Activated CD8-positive, alpha-beta memory T cell treated with anti-CD3 and anti-CD28 coated beads, Interleukin-2, amount 50 U/mL, for 24 hours (primary cell): ENCODE measurements around the gene VPS4A.
A peak's percentile ranks its signal among the peaks of the same experiment; 100 is the strongest.
"Not testable (repeated sequence)": the region's sequence is repeated elsewhere in the genome, so short reads cannot be mapped to it uniquely, and the experiment has no call there.

Experiments used
- DNase-seq: peaks from one replicate; pipeline ENCODE4 v3.0.0-alpha.2; 2020; ENCODE audit errors: extremely low read depth

The VPS4A gene

DNA sequence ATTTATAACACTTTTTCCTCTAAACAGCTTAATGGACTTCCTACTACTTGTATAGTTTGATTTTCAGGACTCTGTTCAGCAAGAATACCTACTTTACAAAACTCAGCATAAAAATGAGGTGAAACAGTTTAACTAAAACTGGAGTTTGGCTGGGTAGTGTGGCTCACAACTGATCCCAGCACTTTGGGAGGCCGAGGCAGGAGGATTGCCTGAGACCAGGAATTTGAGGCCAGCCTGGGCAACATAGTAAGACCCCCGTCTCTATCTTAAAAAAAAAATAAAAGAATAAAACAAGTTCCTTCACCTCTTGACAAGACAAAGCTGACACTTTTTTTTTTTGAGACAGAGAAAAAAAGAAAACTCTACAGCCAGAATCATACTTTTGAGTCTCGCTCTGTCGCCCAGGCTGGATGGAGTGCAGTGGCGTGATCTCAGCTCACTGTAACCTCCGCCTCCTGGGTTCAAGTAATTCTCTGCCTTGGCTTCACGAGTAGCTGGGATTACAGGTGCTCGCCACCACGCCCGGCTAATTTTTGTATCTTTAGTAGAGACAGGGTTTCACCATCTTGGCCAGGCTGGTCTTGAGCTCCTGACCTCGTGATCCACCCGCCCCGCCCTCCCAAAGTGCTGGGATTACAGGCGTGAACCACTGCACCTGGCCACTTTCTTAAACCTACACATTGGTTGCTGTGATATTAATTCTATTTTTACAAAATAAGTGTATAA is 16.6 kb downstream of the VPS4A start:
- no peak for DNase-seq

DNA sequence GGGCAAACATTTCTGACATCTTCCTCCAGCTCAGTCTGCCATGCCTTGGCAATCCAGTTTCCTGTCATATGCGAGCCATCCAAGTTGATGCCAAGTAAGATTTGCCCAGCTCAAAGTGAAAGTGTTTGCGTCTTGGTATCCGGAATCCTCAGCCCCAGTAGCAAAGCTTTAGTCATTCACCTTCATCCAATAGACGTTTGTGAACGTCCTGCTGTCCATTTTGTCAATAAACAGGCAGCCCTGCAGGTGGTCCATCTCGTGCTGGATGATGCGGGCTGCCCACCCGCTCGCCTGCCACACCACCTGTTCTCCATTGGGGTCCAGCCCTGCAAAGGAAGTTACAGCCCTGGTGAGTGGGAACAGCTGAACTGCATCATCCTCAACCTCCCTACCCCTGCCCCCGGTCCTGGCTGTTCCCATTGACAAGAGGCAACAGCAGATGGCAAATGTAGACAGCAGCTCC is 17.7 kb downstream of the VPS4A start:
- no peak for DNase-seq

DNA sequence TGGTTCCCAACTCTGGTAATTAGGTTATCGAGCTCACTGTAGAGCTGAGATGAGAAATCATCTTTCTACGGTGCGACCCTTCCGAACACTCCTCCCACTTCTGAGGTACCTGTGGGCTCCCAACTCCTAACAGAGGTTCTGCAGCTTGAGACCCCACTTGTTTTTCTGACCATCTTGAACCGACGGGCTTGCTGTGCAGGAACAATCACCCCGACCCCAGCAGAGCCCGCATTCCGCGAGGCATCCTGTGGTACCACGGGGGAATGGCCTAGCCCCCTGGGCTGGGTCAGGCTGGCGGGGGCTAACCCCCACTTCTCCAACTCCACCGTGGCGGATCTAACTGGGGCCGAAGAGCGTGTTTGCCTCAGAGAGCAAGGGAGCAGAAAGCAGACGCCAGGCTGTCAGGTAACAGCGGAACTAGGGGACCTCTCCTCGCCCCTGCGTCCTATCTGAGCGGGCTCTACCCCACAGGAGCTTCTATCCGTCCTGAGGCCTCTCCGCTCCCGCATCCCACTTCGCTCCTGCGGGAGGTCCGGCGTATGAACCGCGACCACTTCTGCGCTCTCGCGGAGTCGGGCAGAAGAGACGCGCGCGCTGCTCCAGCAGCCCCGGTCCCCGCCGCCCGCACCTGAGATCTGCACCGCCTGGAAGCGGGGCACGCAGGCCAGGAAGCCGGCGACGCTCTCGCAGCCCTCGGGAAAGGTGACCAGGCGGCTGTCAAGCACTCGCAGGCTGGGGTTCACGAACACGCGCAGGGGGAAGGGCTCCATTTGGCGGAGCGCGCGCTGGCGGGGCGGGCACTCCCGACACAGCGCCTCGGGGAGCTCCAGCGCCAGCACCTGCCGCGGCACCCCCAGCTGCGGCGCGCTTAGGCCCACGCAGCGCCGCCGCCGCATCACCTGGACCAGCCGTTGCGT is 18.5 kb downstream of the VPS4A start:
- DNase-seq = no peak

DNA sequence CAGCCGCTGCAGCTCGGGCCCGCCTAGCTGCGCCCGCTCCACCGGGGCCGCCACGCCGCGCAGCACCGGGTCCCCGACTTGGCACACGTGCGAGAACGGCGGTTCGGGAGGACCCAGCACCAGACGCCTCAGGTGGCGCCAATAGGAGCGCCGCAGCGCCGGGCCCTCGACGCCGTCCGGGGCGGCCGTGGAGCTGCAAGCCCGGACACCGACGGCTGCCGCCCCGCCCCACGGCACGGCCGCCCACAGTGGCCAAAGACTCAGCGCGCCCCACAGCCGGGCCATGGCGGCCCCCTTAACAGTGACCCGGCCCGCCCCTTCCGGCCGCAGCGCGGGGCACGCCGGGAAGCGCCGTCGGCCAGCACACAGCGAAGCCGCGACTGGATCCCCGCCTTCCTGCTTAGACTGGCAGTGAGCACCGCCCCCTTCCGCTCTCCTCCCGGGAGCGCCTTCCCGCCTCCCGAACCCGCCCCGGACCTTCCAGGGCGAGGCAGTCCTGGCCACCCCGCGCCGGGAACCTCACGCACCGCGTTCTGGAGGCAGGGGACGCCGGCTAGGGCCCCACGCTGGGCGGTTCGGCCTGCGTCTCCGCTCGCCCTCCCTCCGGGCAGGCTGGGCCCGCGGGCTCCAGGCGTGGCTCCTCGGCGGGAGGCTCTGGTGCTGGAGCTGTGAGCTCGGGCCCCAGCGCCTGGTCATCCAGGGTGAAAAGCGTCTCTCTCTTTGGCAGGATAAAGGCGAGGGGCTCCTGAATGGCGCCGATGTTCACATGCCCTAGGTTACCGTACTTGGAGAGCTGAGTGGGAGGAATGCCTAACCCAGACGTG is 19.3 kb downstream of the VPS4A start, which contains the start of gene PDF:
PDF (minus strand) TSS at position 303 of the 824 bp plus-strand sequence; CDS start at position 285, 18 bp downstream.
- DNase-seq = peak; percentile 54

DNA sequence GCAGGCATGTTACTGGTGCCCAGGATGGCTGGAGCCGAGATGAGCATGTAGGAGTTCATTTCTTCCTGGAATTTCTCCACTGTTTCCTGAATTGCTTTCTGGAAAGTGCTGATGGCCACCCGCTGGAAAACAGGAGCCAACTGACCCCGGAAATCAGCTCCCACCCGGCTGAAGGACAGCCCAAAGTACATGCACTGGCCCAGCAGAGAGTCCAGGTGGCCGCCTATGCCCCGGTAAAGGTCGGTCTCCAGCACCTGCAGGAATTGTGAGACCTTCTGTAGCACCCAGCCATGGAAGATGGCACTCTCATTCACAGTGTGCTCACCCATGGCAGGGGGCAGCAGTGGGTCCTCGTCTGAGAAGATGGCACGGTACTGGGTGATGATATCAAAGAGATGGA is 23.5 kb downstream of the VPS4A start:
- DNase-seq = no peak

DNA sequence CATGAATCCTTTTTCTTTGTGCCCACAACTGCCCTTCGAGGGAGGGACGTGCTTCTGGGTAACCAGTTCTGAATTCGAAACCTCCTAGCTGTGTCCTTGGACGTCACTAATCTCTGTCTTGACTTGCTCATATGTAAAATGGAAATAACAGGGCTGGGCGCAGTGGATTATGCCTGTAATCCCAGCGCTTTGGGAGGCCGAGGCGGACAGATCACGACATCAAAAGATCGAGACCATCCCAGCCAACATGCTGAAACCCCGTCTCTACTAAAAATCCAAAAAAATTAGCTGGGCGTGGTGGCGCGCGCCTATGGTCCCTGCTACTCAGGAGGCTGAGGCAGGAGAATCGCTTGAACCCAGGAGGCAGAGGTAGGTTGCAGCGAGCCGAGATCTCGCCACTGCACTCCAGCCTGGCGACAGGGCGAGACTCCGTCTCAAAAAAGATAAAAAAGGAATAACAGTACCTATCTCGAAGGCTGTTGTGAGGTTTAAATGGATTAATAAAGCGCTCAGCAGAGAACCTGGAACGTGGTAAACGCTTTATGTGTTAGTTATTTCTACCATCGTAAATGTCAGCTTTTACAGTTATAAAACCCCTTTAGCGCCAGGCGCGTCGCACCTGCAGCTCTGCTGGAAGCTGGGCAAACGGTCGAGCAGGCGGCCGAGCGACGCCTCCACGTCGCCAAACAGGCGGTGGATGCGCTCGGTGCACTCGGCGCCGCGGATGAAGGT is 27.6 kb downstream of the VPS4A start:
- no peak for DNase-seq

DNA sequence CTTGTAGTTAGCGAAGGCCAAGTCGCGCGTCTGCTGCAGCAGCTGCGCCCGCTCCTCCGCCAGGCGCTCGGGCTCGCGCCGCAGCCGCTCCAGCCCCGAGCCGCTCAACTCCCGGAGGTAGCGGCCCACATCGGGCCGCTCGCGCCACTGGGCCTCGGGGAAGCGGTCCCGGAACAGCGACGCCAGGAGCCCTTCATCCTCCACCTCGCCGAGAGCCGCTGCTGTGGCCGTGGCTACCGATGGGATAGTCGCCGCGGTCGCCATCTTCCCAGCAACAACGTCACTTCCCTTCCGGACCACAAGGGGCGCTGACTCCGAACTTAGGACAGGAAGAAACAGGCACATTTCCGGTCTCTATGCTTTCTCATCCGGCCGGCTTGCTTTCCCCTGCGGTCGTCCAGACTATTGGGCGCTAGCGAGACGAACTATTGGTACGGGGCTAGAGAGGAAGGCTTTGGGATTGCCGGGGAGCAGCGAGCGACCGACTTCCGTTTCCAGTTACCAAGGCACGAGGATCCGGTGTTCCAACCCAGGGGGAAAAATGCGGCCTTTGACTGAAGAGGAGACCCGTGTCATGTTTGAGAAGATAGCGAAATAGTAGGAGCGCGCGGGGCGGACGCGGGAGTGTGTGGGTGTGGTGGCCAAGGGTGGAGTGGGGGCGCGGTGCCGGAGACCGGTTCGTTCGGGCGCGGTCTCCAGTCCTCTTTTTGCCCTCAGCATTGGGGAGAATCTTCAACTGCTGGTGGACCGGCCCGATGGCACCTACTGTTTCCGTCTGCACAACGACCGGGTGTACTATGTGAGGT is 28.3 kb downstream of the VPS4A start, which contains the start of the genes COG8 and NIP7:
COG8 (minus strand) TSS at position 276 of the 806 bp plus-strand sequence; CDS start at position 264, 12 bp downstream.
NIP7 (plus strand) TSS at position 484 of the 806 bp plus-strand sequence; CDS start at position 542, 58 bp downstream.
- peak; percentile 91 for DNase-seq

DNA sequence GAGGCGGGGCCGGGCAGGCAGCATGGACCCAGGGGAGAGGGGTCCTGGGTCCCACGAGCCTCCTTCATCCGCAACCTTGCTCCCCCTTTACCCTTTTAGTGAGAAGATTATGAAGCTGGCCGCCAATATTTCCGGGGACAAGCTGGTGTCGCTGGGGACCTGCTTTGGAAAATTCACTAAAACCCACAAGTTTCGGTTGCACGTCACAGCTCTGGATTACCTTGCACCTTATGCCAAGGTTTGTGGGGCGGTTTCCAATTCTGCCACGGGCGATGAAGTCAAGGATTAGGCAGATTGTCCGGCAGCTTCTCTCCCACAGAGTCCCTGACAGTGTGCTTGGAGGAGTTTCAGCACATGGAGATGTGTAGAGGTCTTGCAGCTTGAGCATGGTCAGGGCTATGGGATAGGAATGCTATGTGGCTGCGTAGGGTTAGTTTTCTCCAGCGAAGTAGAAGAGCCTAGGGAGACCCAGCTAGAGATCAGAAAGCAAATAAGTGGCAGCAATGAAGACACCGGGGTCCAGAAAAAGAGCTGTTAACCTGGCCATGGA is 29.0 kb downstream of the VPS4A start:
- DNase-seq = no peak

DNA sequence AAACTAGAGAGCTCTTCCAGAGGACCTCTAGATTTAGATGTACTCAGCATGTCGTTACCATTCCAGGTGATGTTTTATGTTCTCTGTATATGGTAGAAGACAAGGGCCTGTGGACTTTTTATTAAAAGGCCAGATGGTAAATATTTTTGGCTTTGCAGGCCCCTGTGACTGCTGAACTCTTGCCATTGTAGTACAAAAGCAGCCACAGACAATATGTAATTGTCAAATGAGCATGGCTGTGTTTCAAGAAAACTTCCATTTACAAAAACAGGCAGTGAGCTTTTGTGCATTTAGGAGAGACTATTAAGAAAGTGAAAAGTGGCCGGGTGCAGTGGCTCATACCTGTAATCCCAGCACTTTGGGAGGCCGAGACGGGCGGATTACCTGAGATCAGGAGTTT is 33.0 kb downstream of the VPS4A start:
- no peak for DNase-seq

DNA sequence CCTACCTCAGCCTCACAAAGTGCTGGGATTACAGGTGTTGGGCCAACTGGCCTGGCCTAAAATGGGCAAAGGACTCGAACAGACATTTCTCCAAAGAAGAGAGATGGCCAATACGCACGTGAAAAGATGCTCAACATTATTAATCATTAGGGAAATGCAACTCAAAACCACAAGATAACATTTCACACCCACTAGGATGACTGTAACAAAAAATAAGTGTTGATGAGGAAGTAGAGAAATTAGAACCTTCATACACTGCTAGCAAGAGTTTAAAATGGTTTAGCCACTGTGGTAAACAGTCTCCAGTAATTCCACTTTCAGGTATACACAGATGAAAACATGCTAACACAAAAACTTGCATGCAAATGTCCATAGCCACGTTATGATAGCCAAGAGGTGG is 34.8 kb downstream of the VPS4A start:
- no peak for DNase-seq

DNA sequence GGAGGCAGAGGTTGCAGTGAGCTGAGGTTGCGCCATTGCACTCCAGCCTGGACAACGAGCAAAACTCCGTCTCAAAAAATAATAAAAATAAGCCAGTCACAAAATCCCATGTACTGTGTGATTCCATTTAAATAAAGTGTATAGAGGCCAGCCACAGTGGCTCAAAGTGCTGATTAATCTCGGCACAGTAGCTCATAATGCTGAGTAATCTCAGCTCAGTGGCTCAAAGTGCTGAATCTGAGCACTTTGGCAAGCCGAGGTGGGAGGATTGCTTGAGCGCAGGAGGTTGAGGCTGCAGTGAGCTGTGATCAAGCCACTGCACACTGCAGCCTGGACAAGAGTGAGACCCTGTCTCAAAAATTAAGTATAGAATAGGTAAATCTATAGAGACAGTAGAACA is 35.5 kb downstream of the VPS4A start:
- no peak for DNase-seq

DNA sequence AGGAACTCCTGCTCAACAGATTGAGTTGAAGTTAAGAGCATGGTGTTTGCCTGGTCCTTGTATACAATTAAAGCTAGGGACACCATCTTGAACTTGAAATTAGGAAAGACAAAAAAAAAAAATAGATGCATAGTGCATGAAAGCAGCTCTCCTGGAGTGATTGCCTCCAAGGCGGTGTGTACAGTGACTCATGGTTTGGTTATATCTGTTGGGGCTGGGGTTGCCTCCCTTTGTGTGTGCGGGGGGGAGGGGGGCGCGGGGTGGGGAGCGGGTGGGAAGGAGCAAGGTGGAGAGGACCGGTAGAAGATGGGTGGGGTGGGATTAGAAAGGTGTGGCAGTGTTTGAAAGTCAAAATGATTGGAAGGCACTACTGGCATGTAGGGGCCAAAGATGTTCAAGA is 37.1 kb downstream of the VPS4A start:
- no peak for DNase-seq

DNA sequence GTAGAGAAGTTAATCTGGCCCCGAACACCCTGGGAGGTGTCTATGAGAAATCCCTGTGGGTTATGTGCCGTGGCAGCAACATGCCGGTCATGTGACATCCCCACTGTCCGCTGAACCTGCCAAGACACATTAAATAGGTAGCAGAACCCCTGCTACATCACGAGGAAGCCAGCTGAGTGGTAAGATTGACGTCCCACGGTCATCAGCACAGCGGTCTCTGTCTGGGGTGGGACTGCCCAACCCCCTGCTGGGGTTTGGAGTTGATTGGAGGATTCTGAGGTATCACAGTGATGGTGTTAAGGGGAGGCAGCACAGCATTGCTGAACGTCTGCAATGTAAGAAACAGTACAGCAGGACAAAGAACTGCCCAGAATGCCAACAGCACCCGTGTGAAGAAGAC is 38.4 kb downstream of the VPS4A start:
- DNase-seq = no peak

DNA sequence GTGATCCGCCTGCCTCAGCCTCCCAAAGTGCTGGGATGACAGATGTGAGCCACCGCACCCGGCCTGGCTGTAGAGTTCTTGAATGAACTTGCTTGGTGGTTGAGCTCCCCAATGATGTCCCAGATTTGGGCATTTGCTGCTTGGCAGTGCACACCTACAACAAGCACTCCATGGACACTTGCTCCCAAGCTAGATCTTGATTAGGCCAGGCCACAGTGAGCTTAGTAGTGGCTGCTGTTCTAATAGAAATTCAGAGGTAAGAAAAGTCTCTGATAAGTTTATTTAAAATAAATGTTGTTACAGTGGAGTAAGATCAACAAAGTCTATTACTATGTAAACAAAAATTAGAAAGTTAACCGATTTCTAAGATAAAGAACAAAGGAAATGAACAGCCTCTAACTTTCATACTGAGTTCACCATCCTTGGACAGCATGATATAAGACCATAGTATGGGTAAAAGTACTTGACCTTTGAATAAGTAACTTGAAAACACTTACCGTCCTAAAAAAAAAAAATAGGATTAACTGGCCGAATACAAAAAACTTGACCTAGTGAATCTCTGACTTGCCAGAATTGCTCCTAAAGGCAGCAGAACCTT is 39.5 kb downstream of the VPS4A start:
- no peak for DNase-seq

DNA sequence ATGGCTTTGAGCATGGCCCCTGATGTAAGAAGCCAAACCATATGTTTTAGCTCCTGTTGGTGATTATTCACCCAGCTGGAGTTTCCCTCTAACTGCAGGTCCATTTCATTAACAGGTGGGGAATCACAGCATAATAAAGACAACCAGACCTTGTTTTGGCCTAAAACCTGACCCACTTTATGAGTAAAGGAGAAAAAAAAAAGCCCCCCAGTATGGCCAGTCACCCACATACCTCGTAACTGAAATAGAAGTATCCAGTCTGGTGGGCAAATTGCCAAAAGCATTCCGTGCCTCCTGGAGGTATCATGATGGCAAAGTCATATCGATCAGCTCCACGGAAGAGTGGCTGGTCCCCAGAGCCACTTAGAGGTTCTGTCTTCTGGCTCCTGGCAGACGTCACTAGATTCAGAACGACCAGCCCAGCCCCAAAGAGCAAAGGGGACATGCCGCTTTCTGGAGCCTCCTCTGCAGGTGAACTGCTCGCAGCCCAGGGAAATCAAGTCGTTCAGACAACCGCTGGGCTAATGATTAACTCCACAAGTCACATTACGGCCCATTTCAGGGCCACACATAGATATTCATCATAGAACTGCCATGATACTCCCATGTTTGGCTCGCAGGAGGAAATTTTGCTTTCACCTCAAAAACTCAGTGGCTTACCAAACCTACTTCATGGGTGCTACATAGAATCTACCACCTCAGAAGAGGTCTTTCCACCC is 40.3 kb downstream of the VPS4A start, which contains the start of gene TMED6:
TMED6 (minus strand) TSS at position 478 of the 719 bp plus-strand sequence; CDS start at position 445, 33 bp downstream.
- no peak for DNase-seq

DNA sequence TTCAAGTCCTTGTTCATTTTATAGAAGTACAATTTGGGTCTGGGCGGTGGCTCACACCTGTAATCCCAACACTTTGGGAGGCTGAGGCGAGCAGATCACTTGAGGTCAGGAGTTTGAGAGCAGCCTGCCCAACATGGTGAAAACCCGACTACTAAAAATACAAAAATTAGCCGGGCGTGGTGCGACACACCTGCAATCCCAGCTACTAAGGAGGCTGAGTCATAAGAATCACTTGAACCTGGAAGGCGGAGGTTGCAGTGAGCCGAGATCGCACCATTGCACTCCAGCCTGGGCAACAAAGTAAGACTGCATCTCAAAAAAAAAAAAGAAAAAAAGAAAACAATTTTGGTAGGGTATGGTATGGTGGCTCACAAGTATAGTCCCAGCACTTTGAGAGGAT is 48.9 kb downstream of the VPS4A start:
- not testable (repeated sequence) for DNase-seq

DNA sequence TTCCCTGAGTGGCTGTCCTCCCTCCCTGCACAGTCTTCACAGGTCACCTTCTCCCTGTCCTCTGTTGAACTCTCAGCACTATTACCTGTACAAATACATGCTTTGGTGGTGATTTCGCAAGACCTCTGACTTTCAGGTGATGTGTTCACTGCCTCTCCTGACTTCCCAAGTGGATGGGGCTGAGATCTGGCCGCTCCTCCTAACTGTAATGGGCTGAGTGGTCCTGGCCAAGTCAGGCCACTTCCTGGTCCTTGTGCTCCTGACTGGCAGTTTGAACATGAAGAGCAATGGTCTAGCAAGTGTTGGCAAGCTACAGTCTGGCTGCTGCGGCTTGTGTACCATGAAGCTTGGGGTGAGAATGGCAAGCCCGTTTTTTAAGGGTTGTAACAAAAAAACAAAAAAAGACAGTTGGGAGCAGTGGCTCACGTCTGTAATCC is 52.1 kb downstream of the VPS4A start:
- DNase-seq = no peak

DNA sequence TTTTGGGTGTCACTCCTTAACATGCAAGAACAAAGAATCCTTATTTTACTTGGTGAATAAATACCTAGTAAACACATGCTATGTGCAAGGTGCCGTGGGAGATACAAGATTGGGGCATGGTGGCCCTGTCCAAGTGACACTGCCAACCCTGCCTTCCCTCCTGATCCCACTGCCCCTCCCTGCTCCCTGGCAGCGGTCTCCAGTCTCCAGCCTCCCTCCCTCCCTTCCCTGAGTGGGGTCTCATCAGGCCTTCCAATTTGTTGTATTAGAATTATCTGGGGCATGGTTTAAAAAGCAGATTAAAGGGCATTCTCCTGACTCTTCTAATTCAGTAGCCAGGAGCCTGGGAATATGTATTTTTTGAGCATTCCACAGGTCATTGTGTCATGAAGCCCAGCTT is 52.9 kb downstream of the VPS4A start:
- DNase-seq = no peak

DNA sequence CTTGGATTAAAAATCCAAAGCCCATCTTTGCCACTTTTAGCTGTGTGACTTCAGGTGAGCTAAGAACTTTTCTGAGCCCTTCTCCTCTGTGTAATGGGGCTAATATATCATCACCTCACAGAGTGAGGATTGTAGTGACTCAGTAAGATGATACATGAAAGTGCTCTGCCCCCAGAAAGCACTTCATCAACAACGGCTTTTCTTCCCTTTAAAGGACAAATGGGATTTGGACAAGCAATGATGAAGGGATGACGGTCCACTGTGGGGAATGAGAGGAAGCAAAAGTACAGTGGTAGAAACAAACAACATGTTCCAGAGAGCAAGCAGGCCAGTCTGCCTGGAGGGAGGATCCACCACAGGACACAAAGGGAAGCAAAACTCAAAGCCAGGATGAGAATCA is 54.8 kb downstream of the VPS4A start:
- no peak for DNase-seq
